Activated CD4-positive, alpha-beta T cell treated with anti-CD3 and anti-CD28 coated beads, Interleukin-2, amount 10 ng/mL, durations not matched to agents 7 days and 5 days (primary cell): ENCODE data around the gene RECK. TPM values are rescaled to one million over a fixed set of nuclear protein-coding genes. Genes with fewer than 3 reads are reported as not detected.
"Not testable (repeated sequence)": the region's sequence is repeated elsewhere in the genome, so short reads cannot be mapped to it uniquely, and the experiment has no call there.

ENCODE experiments used
- CTCF ChIA-PET: fragments of 350-600 bp; sonication (Branson Sonifier 250); formaldehyde crosslinking; loops from one replicate; lab custom pipeline; 2021; ENCODE audit warnings: antibody characterized with exemption; lab: Charles Lee
- POLR2A ChIA-PET: fragments of 350-600 bp; sonication (Branson Sonifier 250); formaldehyde crosslinking; loops from one replicate; lab custom pipeline; 2021; ENCODE audit warnings: antibody characterized with exemption; lab: Charles Lee
- DNase-seq: peaks from one replicate; pipeline ENCODE4 v3.0.0-alpha.2; 2020
- H3K27ac Mint-ChIP-seq: one replicate; pipeline ENCODE4 v1.8.0; 2021; ENCODE audit warnings: mild to moderate bottlenecking, moderate library complexity, mixed read lengths
- H3K27me3 Mint-ChIP-seq: one replicate; pipeline ENCODE4 v1.8.0; 2021; ENCODE audit warnings: mixed read lengths
- H3K36me3 Mint-ChIP-seq: one replicate; pipeline ENCODE4 v1.8.0; 2021; ENCODE audit warnings: low read depth, mixed read lengths
- H3K4me1 Mint-ChIP-seq: one replicate; pipeline ENCODE4 v1.8.0; 2021; ENCODE audit warnings: mixed read lengths
- H3K4me3 Mint-ChIP-seq: one replicate; pipeline ENCODE4 v1.8.0; 2021; ENCODE audit warnings: mild to moderate bottlenecking, moderate library complexity, mixed read lengths
- H3K9me3 Mint-ChIP-seq: one replicate; pipeline ENCODE4 v1.8.0; 2021; ENCODE audit warnings: mixed read lengths
- total RNA-seq, 2 experiments: library from RNA; stranded (reverse); gene quantifications; one replicate each; pipeline ENCODE4 v1.2.3, GENCODE V29; 2021

Gene RECK
- total RNA-seq, 2 experiments from 2014 or later = 7.0 to 8.2 TPM

DNA sequence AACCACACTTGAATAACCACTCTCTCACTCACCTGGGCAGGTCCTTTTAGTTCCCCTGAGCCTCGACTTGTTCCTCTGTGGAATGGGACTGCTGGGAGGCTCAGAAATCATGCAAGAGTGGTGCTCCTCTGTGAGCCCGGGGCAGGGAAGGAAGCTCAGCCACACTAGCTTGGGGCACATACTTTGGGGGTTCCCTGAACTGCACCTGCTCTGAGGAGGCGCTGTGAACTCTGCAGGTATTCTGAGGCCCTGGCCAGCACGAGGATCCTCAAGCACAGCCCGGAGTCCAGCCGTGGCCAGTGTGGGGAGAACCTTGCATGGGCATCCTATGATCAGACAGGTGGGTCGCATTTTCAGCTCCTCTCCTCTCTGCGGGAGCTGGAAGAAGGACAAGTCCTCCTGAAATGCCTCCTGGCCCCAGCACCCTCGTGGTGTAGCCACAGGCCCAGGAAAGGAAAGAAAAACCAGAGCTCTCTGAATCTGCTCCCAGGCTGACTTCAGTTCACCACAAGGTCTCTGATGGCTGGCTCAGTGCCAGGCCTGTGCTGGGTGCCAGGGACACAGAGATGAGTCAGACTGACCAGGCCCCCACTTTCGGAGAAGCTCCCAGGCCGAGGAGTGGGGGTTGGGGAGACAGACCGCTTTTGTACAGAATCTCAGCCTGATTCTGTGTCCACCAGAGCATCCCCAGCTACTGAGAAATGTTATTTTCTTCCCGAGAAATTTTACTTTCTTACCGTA, 111.8 kb downstream of the RECK start:
- Mint-ChIP-seq H3K9me3 (peaks cover 17% of the 10 kb centered on the region), H3K36me3 (peaks cover 74% of the 10 kb centered on the region), H3K4me3 (no peak overlapping the region), H3K27me3 (no peaks in the 10 kb centered on the region), H3K27ac (peak overlapping the region; percentile 67), H3K4me1 (peaks cover 92% of the 10 kb centered on the region)
- POLR2A ChIA-PET = no interaction called here
- DNase-seq = peak; percentile 62
- CTCF ChIA-PET = interaction anchor here (0.8 to 6.8 kb wide), 6 partner anchors 9 to 45 kb away, joined by 3 to 37 read pairs (median 5); partner anchors contain the start of genes CLTA and GLIPR2

DNA sequence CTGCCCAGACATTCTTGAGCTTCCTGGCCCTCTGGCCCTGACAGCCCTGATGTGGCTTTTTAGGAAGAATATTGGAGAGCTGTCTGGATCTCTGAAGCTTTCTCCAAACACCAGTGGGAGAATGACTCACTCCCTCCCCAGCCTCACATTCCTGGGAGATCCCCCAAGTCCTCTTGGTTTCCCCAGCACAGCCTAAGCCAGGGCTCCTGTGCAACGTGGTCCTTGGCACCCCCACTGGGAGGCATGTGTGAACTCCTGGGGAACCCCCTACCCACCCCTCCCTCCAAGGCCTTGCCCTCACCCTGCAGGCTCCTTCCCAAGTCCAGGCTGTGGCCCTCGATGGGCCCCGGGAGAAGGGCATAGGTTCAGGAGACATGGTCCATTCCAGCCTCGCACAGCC, 112.5 kb downstream of the RECK start:
- Mint-ChIP-seq H3K27ac (peak overlapping the region; percentile 67), H3K4me1 (peaks cover 91% of the 10 kb centered on the region), H3K36me3 (peaks cover 70% of the 10 kb centered on the region), H3K4me3 (no peak overlapping the region), H3K27me3 (no peaks in the 10 kb centered on the region), H3K9me3 (peaks cover 17% of the 10 kb centered on the region)
- CTCF ChIA-PET = interaction anchor here (0.8 to 6.8 kb wide), 6 partner anchors 8 to 46 kb away, joined by 3 to 37 read pairs (median 5); partner anchors contain the start of genes CCIN and GLIPR2
- POLR2A ChIA-PET = no interaction called here
- DNase-seq = no peak

DNA sequence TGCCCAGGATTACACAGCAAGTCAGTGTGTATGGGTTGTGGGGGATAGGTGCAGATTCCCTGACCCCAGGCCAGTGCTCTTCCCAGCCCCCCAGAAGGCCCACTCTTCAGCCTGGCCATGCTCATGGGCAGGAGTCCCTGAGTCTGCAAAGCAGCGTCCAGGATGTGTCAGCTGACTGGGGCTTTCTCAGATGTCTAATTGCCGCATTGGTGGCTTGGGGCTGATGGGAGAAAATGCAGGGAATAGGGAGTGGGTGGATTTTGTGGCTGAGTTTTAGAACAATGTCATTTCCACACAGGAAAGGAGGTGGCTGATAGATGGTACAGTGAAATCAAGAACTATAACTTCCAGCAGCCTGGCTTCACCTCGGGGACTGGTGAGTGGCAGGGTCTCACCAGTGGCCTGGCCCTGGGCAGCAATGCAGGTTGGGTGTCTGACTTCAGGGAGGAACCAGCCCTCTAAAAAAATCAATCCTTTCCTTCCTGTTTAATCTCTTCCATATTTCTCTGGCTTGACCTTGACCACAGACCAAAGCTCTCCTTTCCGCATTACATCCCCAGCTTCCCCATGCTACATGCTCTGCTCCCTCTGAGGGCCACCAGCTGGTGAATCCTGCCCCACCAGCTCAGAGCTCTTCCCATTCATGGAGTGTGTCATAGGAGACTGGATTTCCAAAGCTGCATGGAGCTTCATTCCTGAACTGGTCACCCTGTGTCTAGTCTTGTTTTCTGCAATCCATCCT, 114.0 kb downstream of the RECK start:
- Mint-ChIP-seq H3K9me3 (peaks cover 12% of the 10 kb centered on the region), H3K36me3 (peaks cover 65% of the 10 kb centered on the region), H3K4me1 (peaks cover 82% of the 10 kb centered on the region), H3K27me3 (no peaks in the 10 kb centered on the region), H3K27ac (peak overlapping the region; percentile 98), H3K4me3 (peak overlapping the region; percentile 73)
- no peak for DNase-seq
- ChIA-PET POLR2A (interaction anchor here (1.3 kb wide), 1 partner anchor 14 kb away, joined by 4 read pairs; the partner anchor contains the start of gene GLIPR2), CTCF (interaction anchor here (2.9 to 6.8 kb wide), 2 partner anchors 13 to 16 kb away, joined by 19 to 37 read pairs; partner anchors contain the start of gene GLIPR2)

DNA sequence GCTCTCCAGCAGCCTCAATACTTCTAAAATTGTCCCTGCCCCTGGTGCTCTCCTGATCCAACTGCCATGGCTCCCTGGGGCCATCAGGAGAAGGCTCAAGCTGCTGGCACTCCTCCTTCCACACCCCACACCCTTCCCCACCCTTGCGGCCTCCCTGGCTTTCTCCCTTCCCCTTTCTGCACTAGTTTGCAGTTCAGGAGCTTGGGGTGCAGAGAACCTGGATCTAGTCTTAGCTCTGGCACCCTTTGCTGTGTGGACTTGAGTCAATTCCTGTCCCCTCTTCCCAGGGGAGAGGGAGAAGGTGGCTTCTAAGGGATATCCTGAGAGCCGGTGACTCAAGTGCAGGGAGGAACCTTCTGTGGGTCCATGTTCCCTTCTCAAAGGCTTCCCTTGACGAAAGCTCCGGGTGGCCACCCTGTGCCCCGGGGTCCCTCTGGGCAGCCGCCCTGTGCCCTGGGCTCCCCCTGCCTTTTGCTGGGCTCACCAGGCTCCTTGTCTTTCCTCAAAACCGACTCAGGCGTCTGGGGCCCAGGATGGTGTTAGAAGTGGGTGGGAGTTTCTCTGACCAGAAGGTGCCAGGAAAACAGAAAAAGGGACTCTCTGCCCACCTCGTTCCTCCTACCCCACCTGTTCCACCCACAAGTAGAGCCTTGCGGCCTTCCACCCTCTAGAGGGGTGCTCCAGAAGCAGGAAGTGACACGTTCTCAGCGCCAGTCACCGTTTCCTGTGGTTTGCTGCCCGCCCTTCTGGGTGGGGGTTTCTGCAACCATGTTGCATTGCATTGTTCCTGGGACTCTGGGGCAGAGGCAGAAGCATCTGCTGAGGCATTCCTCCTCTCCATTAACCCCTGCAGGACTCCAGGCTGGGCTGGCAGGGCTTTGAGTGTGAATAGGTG, 114.8 kb downstream of the RECK start:
- POLR2A ChIA-PET = interaction anchor here (1.3 kb wide), 1 partner anchor 15 kb away, joined by 4 read pairs; the partner anchor contains the start of gene GLIPR2
- peak; percentile 92 for DNase-seq
- Mint-ChIP-seq H3K36me3 (peaks cover 63% of the 10 kb centered on the region), H3K27ac (peak overlapping the region; percentile 98), H3K27me3 (no peaks in the 10 kb centered on the region), H3K4me1 (peaks cover 74% of the 10 kb centered on the region), H3K9me3 (peaks cover 7% of the 10 kb centered on the region), H3K4me3 (peak overlapping the region; percentile 73)
- CTCF ChIA-PET = interaction anchor here (2.9 to 6.8 kb wide), 2 partner anchors 14 to 15 kb away, joined by 19 to 37 read pairs; partner anchors contain the start of gene GLIPR2

DNA sequence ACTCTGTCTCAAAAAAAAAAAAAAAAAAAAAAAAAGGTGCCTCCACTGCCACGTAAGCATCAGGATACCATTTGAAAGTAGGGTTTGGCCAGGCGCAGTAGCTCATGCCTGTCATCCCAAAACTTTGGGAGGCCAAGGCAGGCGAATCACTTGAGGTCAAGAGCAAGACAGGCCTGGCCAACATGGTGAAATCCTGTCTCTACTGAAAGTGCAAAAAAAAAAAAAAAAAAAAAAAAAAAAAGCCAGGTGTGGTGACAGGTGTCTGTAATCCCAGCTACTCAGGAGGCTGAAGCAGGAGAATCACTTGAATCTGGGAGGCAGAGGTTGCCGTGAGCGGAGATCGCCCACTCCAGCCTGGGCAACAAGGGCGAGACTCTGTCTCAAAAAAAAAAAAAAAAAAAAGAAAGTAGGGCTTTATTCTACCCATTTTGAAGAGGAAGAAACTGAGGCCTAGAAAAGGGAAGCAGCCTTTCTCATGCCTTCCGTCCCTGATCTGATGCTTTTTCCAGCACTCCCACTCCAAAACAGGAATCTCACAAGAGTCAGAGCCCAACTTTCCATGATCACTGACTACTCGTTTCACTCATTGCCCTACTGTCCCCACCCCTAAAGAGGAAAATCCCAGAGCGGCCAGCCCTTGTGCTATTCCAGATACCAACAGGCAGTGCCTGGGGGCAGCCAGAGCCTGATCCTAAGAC, 116.2 kb downstream of the RECK start:
- Mint-ChIP-seq H3K4me1 (peaks cover 63% of the 10 kb centered on the region), H3K9me3 (peaks cover 4% of the 10 kb centered on the region), H3K36me3 (peaks cover 58% of the 10 kb centered on the region), H3K27me3 (no peaks in the 10 kb centered on the region), H3K4me3 (no peak overlapping the region), H3K27ac (peak overlapping the region; percentile 98)
- no peak for DNase-seq
- CTCF ChIA-PET = interaction anchor here (0.6 to 6.8 kb wide), 4 partner anchors 11 to 29 kb away, joined by 4 to 37 read pairs (median 12); partner anchors contain the start of gene GLIPR2
- POLR2A ChIA-PET = interaction anchor here (0.7 kb wide), 1 partner anchor 37 kb away, joined by 3 read pairs; no protein-coding TSS in a partner anchor

DNA sequence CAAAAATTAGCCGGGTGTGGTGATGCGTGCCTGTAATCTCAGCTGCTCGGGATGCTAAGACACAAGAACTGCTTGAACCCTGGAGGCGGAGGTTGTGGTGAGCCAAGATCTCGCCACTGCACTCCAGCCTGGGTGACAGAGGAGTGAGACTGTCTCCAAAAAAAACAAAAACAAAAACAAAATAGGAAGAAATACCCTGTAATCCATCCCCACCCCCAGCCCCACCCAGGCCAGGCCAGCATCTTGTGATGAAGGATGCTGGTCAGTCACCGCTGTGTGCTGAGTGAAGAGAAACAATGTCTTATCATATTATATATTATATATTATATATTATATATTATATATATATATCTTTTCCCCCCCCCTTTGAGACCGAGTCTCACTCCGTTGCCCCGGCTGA, 117.0 kb downstream of the RECK start:
- no peak for DNase-seq
- Mint-ChIP-seq H3K4me1 (peaks cover 61% of the 10 kb centered on the region), H3K27ac (peak overlapping the region; percentile 98), H3K9me3 (peaks cover 10% of the 10 kb centered on the region), H3K4me3 (no peak overlapping the region), H3K27me3 (no peaks in the 10 kb centered on the region), H3K36me3 (peaks cover 60% of the 10 kb centered on the region)
- POLR2A ChIA-PET = interaction anchor here (0.7 kb wide), 1 partner anchor 164 kb away, joined by 3 read pairs; no protein-coding TSS in a partner anchor
- CTCF ChIA-PET = interaction anchor here (1.2 to 1.7 kb wide), 2 partner anchors 11 to 51 kb away, joined by 3 to 4 read pairs; no protein-coding TSS in a partner anchor

DNA sequence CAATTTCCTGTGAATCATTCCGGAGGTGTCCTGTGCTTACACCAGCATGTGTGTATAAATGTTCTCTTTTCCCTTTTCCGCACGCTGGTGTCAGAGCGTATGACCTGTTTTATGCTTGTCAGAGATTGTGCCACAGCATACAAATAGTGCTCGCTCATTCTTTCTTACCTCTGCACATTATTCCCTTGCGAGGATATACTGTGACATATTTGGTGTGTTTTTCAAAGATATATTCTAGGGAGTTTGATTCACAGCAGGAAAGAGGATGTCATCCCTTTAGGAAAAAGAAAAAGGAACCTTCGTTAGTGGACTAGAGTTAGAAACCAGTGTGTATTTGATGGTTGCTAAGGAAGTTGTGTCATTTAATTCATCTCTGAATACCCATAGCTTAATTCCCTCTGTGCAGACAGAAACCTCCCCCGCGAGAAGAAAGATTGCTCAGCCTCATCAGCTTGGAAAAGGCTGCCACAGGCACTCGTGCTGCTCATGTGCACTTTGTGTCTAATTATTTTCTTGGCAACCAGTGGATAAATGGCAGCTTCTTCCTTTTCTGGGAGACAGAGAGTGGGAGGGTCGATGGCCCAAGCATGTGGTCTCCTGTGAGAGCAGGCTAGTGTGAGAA, 117.7 kb downstream of the RECK start:
- no peak for DNase-seq
- CTCF ChIA-PET = interaction anchor here (1.2 to 1.7 kb wide), 4 partner anchors 10 to 51 kb away, joined by 3 to 4 read pairs (median 4); no protein-coding TSS in a partner anchor
- Mint-ChIP-seq H3K4me3 (no peak overlapping the region), H3K36me3 (peaks cover 63% of the 10 kb centered on the region), H3K27me3 (no peaks in the 10 kb centered on the region), H3K27ac (peak overlapping the region; percentile 17), H3K4me1 (peaks cover 58% of the 10 kb centered on the region), H3K9me3 (peaks cover 10% of the 10 kb centered on the region)
- POLR2A ChIA-PET = interaction anchor here (0.7 kb wide), 1 partner anchor 164 kb away, joined by 3 read pairs; no protein-coding TSS in a partner anchor

DNA sequence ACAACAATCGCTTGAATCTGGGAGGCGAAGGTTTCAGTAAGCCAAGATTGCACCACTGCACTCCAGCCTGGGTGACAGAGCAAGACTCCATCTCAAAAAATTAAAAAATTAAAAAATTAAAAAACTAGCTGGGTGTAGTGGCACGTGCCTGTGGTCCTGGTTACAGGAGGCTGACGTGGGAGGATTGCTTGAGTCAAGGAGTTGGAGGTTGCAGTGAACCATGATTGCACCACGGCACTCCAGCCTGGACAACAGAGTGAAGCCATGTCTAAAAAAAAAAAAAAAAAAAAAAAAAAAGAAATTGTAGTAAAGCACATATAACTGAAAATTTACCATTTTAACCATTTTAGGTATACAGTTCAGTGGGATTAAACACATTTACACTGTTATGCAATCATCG, 119.4 kb downstream of the RECK start:
- ChIA-PET POLR2A (no interaction called here), CTCF (interaction anchor here (1.3 to 2.4 kb wide), 4 partner anchors 9 to 28 kb away, joined by 3 to 10 read pairs (median 3); partner anchors contain the start of gene GLIPR2)
- H3K9me3 Mint-ChIP-seq = peaks cover 10% of the 10 kb centered on the region
- peaks cover 46% of the 10 kb centered on the region for H3K4me1 Mint-ChIP-seq
- H3K4me3 Mint-ChIP-seq = no peak overlapping the region
- no peak overlapping the region for H3K27ac Mint-ChIP-seq
- DNase-seq = no peak
- peaks cover 61% of the 10 kb centered on the region for H3K36me3 Mint-ChIP-seq
- H3K27me3 Mint-ChIP-seq = no peaks in the 10 kb centered on the region

DNA sequence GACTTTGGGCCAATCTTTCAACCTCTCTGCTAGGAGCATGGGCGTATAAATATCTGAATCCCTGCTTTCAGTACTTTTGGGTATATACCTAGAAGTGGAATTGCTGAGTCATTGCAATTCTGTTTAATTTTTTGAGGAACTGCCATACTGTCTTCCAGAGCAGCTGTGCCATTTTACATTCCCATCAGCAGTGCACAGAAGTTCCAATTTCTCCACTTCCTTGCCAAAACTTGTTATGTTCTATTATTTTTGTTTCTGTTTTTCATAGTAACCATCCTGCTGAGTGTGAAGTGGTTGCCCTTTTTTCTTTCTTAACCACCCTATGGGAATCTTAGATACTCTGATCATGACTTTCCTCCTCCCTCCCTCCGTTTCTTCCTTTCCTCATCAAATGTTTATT, 121.4 kb downstream of the RECK start:
- Mint-ChIP-seq H3K4me1 (peaks cover 33% of the 10 kb centered on the region), H3K27ac (no peak overlapping the region), H3K9me3 (peaks cover 10% of the 10 kb centered on the region), H3K4me3 (no peak overlapping the region), H3K27me3 (no peaks in the 10 kb centered on the region), H3K36me3 (peaks cover 57% of the 10 kb centered on the region)
- CTCF ChIA-PET = interaction anchor here (1.4 to 2.4 kb wide), 3 partner anchors 8 to 27 kb away, joined by 3 to 10 read pairs (median 3); no protein-coding TSS in a partner anchor
- DNase-seq = no peak
- POLR2A ChIA-PET = no interaction called here

DNA sequence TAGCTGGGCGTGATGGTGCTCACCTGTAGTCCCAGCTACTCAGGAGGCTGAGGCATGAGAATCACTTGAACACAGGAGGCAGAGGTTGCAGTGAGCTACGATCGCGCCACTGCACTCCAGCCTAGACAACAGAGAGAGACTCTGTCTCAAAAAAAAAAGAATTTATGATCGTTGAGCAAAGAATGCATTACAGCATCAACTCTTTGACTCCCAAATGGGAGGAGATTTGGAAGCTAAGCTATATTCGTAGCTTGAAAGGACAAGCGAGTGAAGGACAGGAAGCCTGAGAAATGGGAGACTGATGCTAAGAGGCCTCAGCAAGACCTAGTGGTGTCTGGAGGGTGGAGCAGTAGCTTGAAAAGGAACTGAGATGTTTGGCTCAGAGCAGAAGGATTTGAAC, 122.2 kb downstream of the RECK start:
- H3K4me1 Mint-ChIP-seq = peaks cover 26% of the 10 kb centered on the region

DNA sequence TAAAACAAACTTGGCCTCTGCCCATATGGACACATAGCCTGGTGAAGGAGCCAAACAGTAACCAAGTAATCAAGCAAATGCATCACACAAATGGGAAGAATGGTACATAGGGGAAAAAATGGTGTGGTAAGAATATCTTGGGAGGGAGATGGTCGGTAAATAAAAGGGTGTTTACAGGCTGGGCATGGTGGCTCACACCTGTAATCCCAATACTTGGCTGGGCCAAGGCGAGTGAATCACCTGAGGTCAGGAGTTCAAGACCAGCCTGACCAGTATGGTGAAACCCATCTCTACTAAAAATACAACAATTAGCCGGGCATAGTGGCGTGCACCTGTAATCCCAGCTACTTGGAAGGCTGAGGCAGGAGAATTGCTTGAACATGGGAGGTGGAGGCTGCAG, 122.8 kb downstream of the RECK start:
- CTCF ChIA-PET = interaction anchor here (0.7 kb wide), 1 partner anchor 178 kb away, joined by 3 read pairs; no protein-coding TSS in a partner anchor
- peaks cover 24% of the 10 kb centered on the region for H3K4me1 Mint-ChIP-seq
- H3K4me3 Mint-ChIP-seq, DNase-seq, H3K9me3 Mint-ChIP-seq, H3K27me3 Mint-ChIP-seq, POLR2A ChIA-PET: not testable (repeated sequence)
- peaks cover 47% of the 10 kb centered on the region for H3K36me3 Mint-ChIP-seq
- H3K27ac Mint-ChIP-seq = peak overlapping the region; percentile 34

More for the DNA sequence above, 122.2 kb downstream of the RECK start:
- peaks cover 10% of the 10 kb centered on the region for H3K9me3 Mint-ChIP-seq
- no peak overlapping the region for H3K4me3 Mint-ChIP-seq
- DNase-seq = no peak
- ChIA-PET CTCF (interaction anchor here (0.7 kb wide), 1 partner anchor 178 kb away, joined by 3 read pairs; no protein-coding TSS in a partner anchor), POLR2A (no interaction called here)
- peak overlapping the region; percentile 22 for H3K27ac Mint-ChIP-seq
- H3K27me3 Mint-ChIP-seq = no peaks in the 10 kb centered on the region
- H3K36me3 Mint-ChIP-seq = peaks cover 53% of the 10 kb centered on the region
